Skin epidermis (tissue), 12 donors: ENCODE data around the gene GJD4.
A peak's percentile ranks its signal among the peaks of the same experiment; 100 is the strongest.

Source experiments
- H3K27ac ChIP-seq, 21 experiments: fragments of 200-600 bp; sonication (generic) in 11 of 21; one replicate each; pipeline ENCODE4 v1.5.0; 2020; ENCODE audit warnings: mild to moderate bottlenecking in 3 of 21, inconsistent platforms in 2 of 21, moderate library complexity in 2 of 21
- H3K4me3 ChIP-seq, 7 experiments: fragments of 200-600 bp; sonication (generic) in 2 of 7; one replicate each; pipeline ENCODE4 v1.5.0; 2020; ENCODE audit warnings: inconsistent platforms in 2 of 7, mild to moderate bottlenecking in 2 of 7, moderate library complexity in 1 of 7

The GJD4 gene

DNA sequence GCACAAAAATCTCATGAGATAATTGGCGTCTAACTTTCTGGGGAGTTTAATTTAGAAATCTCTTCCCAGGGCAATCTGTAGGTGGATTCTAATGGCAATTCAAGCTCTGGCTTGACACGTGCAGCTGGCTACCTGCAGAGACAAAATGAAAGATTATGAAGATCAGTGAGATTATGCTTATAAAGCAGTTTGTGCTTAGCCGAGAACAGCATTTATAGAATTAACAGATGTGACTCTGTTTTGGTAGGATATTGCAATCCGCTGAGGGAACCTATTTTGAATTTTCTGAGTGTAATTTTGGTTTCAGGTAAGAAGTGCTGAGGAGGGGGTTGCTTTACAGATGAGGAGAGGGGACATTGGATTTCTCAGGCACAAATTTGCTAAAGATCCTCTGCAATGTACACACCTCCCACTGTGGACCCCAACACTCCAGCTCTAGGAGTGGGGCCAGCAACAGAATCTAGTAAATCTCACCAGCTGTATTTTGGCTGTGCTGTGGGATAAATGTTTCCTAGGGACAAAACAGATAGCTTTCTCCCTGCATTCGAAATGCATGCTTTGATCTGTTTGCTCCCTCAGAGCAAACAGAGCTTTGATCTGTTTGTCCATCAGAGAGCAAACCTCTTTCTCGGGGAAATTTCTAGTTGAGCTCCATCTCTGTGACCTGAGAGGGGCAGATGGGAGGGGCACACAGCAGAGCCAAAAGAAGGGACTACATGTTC is 7.4 kb downstream of the GJD4 start:
- no peak overlapping the region for H3K27ac ChIP-seq
- no peak overlapping the region for H3K4me3 ChIP-seq

GRCh38 chr10:35613107-35613440 is 7.9 kb downstream of the GJD4 start:
- H3K4me3 ChIP-seq: no peak overlapping the region
- H3K27ac ChIP-seq: no peak overlapping the region

DNA sequence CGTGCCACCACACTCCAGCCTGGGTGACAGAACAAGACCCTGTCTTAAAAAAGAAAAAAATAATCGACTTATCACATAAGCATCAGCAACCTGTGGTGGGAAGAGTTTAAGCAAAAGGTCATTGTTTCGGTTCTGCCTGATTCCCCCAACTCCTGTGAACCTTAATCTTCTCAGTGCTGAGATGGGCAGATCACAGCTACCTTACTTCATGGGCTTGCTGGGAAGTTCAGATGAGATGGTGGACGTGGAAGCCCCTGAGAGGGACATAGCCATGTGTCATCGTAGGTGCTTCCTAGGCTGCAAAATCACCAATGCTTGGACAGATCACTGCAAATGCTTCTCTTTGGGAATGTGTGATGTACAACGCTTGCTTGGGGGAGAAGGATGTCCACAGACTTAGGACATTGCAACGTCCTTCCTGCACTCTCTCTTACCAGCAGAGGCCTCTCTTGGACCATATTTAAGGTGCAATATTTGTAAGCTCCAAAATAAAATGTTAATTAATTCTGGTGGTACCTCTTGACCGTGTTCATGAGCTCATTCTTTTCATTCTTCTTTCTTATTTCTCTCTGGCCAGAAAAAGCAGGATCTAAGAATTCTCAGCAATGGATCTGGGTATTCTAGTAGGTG is 8.6 kb downstream of the GJD4 start:
- H3K4me3 ChIP-seq: no peak overlapping the region
- no peak overlapping the region for H3K27ac ChIP-seq

- no peak overlapping the region for H3K4me3 ChIP-seq
- no peak overlapping the region for H3K27ac ChIP-seq
These were observed 9.2 kb downstream of the GJD4 start for GRCh38 chr10:35614312-35614711.

DNA sequence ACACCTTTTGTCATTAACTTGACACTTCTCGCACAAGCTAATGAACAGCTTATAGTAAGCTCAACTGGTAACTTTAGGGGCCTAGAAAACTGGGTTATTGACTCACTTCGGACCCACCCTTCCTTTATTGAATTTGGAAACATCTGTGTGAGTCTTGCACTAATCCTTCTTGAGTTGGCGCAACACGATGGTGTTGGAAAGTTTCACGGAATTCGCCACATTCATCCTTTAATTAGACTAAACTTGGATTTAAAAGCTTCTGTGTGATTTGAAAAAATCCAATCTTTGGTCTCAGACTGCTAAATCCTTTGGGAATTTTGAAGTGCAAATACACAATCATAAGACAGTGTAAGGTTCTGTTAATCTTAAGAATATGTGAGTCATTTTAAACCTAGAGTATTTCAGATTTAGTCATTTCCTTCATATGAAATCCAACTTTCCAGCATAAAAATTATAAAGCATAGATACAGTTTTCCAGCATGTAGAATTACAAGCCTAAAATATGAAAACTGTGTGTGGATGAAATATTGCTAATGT is 21.9 kb downstream of the GJD4 start:
- no peak overlapping the region for H3K4me3 ChIP-seq
- H3K27ac ChIP-seq: no peak overlapping the region

- H3K4me3 ChIP-seq: no peak overlapping the region
- no peak overlapping the region for H3K27ac ChIP-seq
These were observed 26.3 kb downstream of the GJD4 start for GRCh38 chr10:35631404-35631803.

- Histone ChIP-seq H3K27ac (no peak overlapping the region), H3K4me3 (no peak overlapping the region)
These were observed 26.9 kb downstream of the GJD4 start for GRCh38 chr10:35632027-35632426.

DNA sequence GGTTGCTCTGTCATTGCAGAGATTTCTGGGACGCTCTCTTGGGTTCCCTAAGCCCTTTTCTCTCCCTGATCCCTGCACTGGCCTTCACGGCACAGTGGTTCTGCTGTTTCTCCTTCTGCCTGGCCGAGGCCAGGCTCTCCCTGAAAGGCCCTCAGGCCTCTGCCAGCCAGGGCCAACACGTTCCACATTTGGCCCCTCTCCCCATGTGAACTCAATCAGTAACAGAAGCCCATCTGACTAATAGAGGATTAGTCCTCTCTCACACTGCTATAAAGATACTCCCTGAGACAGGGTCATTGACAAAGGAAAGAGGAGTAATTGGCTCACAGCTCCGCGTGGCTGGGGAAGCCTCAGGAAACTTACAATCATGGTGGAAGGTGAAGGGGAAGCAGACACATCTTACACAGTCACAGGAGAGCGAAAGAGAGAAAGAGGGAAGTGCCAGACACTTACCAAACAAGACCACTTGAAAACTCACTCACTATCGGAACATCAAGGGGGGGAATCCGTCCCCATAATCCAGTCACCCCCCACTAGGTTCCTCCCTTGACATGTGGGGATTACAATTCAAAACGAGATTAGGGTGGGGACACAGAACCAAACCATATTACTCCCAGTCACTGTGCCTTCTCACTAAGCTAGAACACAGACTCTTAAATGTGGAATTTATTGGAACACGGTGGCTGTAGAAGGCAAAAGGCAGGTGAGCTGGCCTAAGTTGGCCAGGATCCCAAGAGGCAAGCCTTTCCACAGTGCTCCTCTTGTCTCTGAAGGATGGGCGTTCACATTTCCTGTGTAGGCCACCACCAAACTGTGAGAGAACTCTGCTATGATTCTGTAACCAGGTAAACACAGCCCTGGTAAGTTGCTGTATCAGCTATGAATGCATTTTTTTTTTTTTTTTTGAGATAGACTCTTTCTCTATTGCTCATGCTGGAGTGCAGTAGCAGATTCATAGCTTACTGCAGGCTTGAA is 28.2 kb downstream of the GJD4 start:
- Histone ChIP-seq H3K4me3 (no peak overlapping the region), H3K27ac (no peak overlapping the region)

DNA sequence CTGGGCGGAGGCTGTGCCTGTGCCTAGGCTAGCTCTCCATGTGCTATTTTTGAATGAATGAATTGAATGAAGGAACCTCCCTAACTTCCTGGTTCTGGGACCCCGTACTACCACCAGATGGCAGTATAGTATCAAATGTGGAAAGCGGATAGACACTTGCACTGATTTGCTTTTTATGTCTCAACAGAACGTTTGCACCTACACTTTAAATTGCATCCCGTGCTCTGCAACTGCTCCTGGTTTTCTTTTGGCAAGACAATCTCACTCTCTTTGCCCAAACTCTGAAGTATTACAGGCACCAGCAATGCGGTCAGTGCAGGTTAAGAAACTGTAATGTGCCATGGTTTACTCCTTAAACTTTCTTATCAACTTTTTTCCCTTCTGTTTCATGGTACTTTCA is 30.4 kb downstream of the GJD4 start:
- Histone ChIP-seq H3K4me3 (no peak overlapping the region), H3K27ac (no peak overlapping the region)

DNA sequence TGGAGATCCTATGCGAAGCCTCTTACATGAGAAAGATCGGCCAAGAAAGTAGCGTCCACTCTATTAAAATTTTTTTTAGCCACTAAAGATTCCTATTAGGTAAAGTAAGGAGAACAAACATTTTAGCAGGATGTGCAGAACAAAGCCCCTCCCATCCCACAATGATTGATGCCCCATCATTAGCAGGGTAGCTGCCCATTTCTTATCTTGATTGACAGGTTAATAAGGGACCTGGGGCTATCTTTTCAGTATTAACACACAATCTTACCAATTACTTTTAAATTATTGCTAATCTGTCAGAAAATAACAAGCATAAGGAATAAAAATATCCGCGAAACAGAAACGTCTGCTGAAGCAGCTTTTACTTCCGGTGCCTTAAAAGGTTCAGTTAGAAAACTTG is 31.8 kb downstream of the GJD4 start:
- H3K27ac ChIP-seq: no peak overlapping the region
- H3K4me3 ChIP-seq: peak overlapping the region in 1 of 7 experiments; percentile 47

DNA sequence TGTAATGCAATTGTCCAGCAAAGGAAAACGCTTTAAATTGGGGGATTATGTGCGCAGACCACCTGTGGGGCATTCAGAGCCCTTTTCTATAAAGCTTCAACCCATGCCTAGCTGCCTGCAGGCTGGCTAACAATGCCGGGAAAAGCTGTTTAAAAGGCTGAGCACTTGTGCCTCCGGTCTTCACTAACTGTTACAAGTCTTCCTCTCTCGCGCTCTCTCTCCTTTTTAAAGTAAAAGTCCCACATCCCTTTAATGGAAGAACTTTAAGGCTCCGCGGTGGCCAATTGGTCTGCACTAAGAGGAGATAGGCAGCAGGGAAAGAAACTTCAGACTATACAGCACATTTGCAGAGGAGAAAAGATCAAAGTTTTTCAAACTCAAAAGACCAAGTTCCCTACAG is 32.3 kb downstream of the GJD4 start:
- Histone ChIP-seq H3K4me3 (peak overlapping the region in 1 of 7 experiments; percentile 47), H3K27ac (no peak overlapping the region)

DNA sequence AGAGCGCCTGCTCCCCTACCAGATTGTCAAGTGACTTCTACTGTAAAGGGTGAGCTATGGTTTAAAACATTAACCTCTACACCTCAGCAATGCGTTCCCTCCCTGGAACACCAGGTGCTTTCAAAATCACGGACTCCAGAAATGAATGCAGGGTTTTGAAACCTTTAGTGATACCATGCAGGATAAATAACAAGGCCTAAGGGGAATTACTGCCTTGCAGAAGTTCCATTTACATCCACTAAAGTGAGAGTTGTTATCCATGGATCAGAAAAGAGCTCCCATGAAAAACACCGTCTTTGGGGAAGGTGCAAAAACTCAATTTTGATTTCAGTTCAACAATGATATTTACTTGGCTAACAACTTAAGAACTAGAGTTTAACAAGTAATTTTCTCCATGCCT is 33.0 kb downstream of the GJD4 start:
- H3K4me3 ChIP-seq: peak overlapping the region in 1 of 7 experiments; percentile 47

DNA sequence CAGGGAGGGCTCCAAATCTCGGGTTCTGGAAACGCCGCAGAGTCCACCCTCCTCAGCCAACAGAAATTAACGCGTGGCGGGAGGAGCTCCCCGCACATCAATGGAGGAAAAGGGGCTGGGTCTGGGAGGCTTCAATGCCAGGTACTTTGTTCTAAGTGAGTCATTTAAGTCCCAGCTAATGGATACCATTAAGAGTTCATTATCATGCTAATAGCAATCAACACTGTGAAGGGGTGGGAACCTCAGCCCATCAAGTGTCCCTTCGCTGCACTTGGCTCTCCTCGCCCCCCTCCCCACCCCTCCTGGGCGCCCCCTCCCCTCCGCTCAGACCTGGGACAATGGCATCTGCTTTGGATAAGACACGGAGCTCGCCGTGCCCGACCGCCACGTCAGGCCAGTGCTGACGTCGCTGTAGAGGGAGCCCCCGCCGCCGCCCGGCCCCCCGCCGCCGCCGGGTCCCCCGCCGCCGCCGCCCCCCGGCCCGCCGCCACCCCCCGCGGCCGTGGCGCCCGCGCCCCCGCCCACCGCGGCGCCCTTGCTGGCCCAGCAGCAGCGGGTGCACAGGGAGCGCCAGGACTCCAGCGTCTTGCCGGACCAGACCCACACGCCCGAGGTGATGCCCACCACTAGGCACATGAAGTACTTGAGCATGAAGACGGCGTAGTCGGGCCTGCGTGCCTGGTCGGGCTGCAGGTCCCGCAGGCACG is 34.0 kb downstream of the GJD4 start:
- Histone ChIP-seq H3K4me3 (peak overlapping the region in 4 of 7 experiments; percentile 18 to 74 (median 44)), H3K27ac (peak overlapping the region in 1 of 21 experiments; percentile 41)

More for the DNA sequence above, 33.0 kb downstream of the GJD4 start:
- no peak overlapping the region for H3K27ac ChIP-seq

DNA sequence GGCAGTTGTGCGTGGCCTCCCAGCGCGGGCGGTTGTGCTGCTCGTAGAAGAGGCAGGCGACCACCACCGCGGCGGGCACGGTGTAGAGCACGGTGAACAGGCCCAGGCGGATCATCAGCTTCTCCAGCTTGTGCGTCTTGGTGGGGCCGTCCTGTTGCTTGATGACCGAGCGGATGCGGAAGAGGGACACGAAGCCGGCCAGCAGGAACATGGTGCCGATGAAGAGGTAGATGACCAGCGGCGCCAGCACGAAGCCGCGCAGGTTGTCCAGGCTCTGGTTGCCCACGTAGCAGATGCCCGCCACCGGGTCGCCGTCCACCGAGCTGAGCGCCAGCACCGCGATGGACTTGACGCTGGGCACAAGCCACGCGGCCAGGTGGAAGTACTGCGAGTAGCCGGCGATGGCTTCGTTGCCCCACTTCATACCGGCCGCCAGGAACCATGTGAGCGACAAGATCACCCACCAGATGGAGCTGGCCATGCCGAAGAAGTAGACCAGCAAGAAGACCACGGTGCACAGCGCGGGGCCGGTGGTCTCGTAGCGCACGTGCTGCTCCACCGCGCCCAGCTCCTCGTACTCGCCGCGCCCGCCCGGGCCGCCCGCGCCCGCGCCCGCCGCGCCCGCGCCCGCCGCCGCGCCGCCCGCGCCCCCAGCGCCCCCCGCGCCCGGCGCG is 34.7 kb downstream of the GJD4 start:
- peak overlapping the region in 1 of 21 experiments; percentile 41 for H3K27ac ChIP-seq

GRCh38 chr10:35640474-35640873 is 35.3 kb downstream of the GJD4 start:
- Histone ChIP-seq H3K27ac (no peak overlapping the region), H3K4me3 (peak overlapping the region; percentile 11 to 74 (median 26))

More for the DNA sequence above, 34.7 kb downstream of the GJD4 start:
- H3K4me3 ChIP-seq: peak overlapping the region in 6 of 7 experiments; percentile 11 to 74 (median 34)

GRCh38 chr10:35640951-35641675 is 36.0 kb downstream of the GJD4 start:
- peak overlapping the region in 17 of 21 experiments; percentile 4 to 88 (median 73) for H3K27ac ChIP-seq
- peak overlapping the region; percentile 44 to 91 (median 60) for H3K4me3 ChIP-seq

GRCh38 chr10:35641676-35642034 is 36.5 kb downstream of the GJD4 start:
- H3K27ac ChIP-seq: peak overlapping the region in 17 of 21 experiments; percentile 4 to 88 (median 73)
- peak overlapping the region; percentile 44 to 91 (median 60) for H3K4me3 ChIP-seq
